Midbrain (tissue), 1 donor: ENCODE results near the gene PKP4.
"Not testable (repeated sequence)": the region's sequence is repeated elsewhere in the genome, so short reads cannot be mapped to it uniquely, and the experiment has no call there.

Experiments used
- DNase-seq: peaks from one replicate; lab custom pipeline; 2025; lab: John Stamatoyannopoulos, UW

Gene PKP4

GRCh38 chr2:158677542-158677941 is 220.8 kb downstream of the PKP4 start:
- DNase-seq, result no peak

- no peak for DNase-seq
Measured at GRCh38 chr2:158681816-158682215, 225.1 kb downstream of the PKP4 start.

- no peak for DNase-seq
Measured at GRCh38 chr2:158685646-158686045, 228.9 kb downstream of the PKP4 start.

DNA sequence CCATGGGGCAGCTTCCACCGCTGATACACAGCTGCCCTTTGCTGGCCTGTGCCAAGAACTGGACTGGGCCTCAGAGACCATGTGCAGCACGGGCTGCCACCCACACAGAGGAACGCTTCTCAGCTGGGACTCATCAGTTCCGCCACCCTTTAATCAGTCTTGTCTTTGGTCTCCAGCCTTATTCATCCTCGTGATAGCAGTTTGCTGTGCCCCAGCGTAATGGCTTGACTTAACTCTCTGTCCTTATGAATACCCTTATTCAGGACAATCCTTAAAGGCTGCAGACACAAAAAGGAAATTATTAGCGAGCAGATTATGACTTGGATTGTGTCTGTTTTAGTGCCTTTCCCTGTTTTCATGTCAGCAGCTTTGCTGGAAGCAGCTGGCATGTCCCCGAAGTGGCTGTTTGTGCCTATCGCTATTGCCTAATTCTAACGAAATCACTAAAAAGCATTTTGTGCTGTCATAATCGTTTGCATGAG is 229.5 kb downstream of the PKP4 start:
- peak; percentile 59 for DNase-seq

DNA sequence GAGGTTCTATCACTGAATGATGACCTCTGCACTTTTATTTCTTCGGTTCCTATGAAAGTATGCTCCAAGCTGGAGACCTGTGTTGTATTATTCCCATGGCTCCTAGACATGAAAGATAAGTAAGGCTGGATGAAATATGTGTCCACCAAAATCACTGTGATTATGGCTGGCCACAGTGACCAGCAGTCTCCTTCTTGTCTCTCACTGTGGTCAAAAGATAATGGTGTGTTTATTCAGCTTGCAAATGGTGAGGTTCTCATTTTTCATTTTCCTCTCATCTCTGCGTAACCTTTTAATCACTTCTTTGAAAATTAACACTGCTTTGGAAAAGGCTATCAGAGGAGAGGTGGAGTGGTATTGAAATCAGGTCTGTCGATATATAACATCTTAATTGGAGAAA is 230.6 kb downstream of the PKP4 start:
- DNase-seq, result no peak

GRCh38 chr2:158688721-158689120 is 232.0 kb downstream of the PKP4 start:
- DNase-seq, result no peak

DNA sequence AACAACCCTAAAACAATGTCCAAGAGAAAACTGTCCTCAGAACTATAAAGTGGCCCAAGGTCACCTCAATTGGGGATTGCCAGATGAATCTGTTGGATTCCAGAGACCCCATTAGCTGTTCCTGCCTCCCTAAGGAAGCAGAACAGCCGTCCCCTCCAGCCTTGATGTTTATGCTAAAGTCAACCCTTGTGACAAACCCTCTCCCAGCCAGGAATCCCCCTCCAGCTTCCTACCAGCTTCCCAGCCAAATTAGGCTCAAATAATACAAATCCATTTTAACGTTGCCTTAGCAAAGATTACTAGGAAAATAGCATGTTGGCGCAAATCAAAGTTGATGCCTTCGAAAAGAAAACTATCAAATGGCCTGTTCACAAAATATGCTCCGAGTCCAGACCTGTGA is 232.6 kb downstream of the PKP4 start:
- no peak for DNase-seq

DNA sequence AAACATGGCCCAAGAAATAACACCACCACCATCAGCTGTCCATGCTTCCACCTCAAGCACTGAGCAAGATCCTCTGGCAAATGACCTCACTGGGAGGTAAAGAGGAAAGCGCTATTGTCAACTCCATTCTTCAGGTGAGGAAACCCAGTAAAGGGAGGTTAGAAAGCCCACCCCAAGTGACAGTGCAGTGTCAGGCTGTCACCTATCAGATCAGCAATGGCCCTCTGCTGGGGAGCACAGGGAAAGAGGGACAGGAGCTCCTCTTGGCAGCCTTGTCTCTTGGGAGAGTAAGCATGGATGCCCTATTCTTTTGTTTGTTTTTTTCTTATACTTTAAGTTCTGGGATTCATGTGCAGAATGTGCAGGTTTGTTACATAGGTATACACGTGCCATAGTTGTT is 234.1 kb downstream of the PKP4 start:
- no peak for DNase-seq

DNA sequence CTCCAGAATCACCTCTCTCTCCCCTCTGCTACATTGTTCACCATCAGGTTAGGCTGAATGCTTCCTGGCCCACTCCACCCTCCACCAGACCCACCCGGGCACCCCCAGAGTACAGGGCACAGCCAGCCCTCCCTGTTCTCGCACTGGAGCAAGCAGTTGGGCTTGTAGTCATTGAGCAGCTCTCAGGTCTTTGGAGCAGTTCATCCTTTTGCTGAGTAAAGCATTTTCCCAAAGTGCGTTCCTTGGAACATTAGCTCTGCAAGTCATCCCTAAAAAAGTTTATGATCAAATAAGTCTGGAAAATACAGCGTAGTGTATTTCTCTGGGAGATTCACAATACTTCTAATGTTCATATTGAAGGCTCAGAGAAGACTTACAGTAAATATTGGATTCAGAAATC is 234.9 kb downstream of the PKP4 start:
- no peak for DNase-seq

GRCh38 chr2:158692372-158693103 is 235.8 kb downstream of the PKP4 start:
- no peak for DNase-seq

DNA sequence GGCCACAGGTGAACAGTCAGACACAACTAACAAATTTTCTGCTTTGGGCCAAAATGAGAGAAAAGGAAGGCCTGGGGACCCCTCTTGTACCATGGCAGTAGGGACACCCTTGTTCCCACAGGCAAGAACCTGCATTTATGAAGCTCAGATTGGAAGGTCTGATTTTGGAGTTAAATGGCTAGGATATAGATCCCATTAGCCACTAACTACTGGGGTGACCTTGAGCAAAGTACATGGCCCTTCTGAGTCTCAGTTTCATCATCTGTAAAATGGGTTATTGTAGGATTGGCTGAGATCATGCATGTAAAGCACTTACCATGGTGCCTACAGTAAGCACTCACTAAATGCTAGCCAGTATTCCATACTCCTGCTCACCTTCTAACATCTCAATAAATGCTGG is 236.7 kb downstream of the PKP4 start:
- no peak for DNase-seq

DNA sequence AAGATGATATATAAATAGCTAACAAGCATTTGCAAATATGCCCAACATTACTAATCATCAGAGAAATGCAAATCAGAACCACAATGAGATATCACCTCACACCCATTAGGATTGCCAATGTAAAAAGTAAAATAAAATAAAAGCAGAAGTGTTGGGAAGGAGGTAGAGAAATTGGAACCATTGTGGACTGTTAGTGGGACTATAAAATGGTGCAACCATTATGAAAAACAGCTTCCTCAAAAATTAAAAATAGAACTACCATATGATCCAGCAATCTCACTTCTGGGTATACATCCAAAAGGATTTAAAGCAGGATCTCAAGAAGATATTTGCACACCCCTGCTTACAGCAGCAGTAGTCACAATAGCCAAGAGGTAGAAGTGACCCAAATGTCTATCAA is 238.6 kb downstream of the PKP4 start:
- no peak for DNase-seq

DNA sequence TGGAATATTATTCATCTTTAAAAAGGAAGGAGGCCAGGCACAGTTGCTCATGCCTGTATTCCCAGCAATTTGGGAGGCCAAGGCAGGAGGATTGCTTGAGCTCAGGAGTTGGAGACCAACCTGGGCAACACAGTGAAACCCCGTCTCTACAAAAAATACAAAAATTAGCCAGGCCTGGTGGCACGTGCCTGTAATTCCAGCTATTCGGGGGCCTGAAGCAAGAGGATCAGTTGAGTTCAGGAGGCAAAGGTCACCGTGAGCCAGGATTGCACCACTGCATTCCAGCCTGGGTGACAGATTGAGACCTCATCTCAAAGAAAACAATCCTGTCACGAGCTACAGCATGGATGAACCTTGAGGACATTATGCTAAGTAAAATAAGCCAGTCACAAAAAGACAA is 239.0 kb downstream of the PKP4 start:
- not testable (repeated sequence) for DNase-seq

- DNase-seq, result no peak
Measured at GRCh38 chr2:158699323-158699722, 242.6 kb downstream of the PKP4 start.

- no peak for DNase-seq
Measured at GRCh38 chr2:158701101-158701500, 244.3 kb downstream of the PKP4 start.

- DNase-seq, result no peak
Measured at GRCh38 chr2:158702740-158703139, 246.0 kb downstream of the PKP4 start.

GRCh38 chr2:158704724-158705465 is 248.1 kb downstream of the PKP4 start:
- DNase-seq, result not testable (repeated sequence)

- DNase-seq, result no peak
Measured at GRCh38 chr2:158712791-158713522, 256.2 kb downstream of the PKP4 start.

DNA sequence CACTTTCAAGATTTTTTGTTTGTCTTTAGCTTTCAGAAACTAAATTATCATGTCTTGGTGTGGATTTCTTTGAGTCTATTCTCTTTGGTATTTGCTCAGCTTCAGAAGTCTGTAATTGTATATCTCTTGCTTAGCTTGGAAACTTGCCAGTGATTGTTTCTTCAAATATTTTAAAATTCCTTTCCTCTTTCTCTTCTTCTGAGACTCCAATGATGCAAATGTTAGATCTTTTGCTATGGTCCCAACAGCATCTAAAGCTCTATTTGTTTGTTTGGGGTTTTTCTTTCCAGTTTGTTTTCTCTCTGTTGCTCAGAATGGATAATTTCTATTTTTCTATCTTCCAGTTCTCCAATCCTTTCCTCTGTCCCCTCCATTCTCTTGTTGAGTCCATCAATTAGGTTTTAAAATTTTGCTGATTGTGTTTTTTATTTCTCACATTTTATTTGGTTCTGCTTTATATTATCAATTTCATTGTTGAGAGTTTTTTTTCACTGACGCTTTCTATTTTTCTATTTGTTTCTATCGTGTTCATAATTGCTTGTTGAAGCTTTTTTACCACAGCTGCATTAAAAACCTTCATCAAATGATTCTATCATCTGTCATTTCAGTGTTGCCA is 256.9 kb downstream of the PKP4 start:
- DNase-seq, result no peak

DNA sequence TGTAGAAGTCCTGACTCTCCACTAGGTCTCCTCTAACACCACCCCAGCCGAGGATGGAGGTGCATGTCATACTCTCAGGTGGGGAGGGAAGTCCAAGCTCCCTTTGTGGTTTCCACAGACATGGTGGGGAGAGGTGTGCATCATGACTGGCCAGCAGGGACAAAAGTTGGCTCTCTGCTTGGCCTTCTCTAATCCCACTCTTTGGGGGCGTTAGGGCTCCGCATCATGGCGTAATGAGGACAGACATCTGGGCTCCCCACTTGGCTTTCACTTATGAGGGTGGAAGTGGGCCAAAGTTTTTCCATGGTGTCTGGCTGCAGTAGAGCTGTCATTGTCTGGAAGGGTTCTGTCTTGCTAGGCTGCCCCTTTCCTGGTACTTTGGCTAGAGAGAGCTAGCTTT is 257.7 kb downstream of the PKP4 start:
- DNase-seq, result no peak

DNA sequence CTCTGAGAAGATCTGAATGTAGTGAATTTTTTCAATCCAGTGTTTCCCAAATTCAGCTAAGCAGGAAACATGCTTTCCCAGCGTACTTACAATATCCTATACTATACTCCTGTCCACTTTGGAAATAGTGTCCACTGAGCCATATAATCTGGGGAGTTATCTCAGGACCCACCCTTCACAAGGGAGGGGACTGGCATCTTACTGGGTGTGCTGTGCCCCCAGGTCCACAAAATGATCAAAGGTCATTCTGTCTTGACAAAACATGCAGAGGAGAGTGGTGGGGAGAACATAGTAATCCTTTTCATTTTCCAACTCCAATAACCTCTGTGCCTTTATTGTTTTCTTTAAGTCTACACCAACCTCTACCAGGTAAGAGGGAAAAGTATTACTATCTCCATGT is 258.6 kb downstream of the PKP4 start:
- DNase-seq, result no peak

- DNase-seq, result no peak
Measured at GRCh38 chr2:158716121-158716791, 259.5 kb downstream of the PKP4 start.
